NCI-H1436 (cell line): ENCODE results near the gene SPAST.
"Not testable (repeated sequence)": the region's sequence is repeated elsewhere in the genome, so short reads cannot be mapped to it uniquely, and the experiment has no call there.

Experiments used
- DNase-seq: peaks from one replicate; lab custom pipeline; 2025; lab: John Stamatoyannopoulos, UW

SPAST gene, protein sequence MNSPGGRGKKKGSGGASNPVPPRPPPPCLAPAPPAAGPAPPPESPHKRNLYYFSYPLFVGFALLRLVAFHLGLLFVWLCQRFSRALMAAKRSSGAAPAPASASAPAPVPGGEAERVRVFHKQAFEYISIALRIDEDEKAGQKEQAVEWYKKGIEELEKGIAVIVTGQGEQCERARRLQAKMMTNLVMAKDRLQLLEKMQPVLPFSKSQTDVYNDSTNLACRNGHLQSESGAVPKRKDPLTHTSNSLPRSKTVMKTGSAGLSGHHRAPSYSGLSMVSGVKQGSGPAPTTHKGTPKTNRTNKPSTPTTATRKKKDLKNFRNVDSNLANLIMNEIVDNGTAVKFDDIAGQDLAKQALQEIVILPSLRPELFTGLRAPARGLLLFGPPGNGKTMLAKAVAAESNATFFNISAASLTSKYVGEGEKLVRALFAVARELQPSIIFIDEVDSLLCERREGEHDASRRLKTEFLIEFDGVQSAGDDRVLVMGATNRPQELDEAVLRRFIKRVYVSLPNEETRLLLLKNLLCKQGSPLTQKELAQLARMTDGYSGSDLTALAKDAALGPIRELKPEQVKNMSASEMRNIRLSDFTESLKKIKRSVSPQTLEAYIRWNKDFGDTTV

GRCh38 chr2:32063310-32064020 lies at the start of gene SPAST:
SPAST (plus strand) TSS chr2:32063556; CDS start chr2:32063832, 276 bp downstream.
- DNase-seq, result peak; percentile 95

GRCh38 chr2:32018789-32019482 lies 44.4 kb upstream of the SPAST start:
- DNase-seq, result not testable (repeated sequence)

DNA sequence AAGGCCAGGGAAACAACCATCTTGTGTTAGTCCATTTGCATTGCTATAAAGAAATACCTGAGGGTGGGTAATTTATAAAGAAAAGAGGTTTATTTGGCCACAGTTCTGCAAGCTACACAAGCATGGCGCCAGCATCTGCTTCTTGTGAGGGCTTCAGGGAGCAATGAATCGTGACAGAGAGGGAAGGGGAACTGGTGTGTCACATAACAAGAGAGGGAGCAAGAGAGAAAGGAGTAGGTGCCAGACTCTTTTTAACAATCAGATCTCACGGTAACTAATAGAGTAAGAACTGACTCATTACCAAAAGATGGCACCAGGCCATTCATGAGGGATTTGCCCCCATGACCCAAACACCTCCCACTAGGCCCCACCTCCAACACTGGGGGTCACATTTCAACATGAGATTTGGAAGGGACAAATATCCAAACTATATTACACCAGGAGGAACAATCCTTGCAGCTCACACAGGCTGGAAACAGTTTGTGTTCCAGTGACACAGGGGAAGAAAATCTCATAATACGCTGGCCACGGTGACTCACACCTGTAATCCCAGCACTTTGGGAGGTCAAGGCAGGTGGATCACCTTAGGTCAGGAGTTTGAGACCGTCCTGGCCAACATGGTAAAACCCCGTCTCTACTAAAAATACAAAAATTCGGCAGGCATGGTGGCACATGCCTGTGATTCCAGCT lies 29.0 kb upstream of the SPAST start:
- not testable (repeated sequence) for DNase-seq

GRCh38 chr2:32039447-32040219 lies 23.7 kb upstream of the SPAST start, which contains the start of gene DPY30:
DPY30 (minus strand) TSS chr2:32039805; CDS start chr2:32039456, 349 bp downstream.
- peak; percentile 87 for DNase-seq

DNA sequence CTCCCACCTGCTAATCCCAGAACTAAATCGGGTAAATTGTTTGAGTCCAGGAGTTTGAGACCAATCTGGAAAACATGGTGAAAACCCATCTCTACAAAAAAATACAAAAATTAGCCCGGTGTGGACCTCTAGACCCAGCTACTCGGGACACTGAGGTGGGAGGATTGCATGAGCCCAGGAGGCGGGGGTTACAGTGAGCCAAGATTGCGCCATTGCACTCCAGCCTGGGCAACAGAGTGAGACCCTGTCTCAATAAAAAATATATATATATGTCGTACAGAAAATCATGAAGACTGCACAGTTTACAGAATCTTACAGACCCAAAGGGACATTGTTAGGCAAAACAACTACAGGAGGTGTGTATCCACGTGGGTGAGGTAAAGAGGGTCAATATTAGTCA lies 19.8 kb upstream of the SPAST start:
- no peak for DNase-seq

DNA sequence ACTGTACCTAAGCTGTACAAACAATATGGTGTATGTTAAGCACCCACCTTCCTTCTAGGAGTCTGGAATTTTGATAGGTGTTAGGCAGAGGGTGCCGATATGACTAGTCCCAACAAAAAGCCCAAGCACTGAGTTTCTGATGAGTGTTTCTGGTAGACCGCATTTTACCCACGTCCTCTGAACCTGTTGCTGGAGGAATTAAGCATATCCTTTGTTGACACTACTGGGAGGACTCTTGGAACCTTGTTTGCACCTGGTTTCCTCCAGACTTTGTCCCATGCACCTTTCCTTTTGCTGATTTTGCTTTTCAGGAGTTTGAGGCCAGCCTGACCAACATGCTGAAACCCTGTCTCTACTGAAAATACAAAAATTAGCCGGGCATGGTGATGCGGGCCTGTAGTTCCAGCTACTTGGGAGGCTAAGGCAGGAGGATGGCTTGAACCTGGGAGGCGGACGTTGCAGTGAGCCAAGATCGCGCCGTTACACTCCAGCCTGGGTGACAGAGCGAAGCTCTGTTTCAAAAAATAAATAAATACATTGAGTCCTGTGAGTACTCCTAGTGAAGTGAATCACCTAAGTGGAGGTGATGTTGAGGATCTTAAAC lies 11.4 kb upstream of the SPAST start:
- no peak for DNase-seq

DNA sequence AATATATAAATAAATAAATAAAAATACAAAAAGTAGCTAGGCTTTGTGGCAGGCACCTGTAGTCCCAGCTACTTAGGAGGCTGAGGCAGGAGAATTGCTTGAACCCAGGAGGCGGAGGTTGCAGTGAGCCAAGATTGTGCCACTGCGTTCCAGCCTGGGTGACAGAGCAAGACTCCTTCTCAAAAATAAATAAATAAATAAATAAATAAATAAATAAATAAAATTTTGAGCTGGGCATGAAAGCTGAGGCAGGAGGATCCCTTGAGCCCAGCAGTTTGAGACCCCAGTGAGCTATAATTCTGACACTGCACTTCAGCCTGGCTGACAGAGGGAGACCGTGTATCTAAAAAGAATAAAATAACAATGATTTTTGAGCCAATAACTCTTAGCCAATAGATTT lies 8.8 kb upstream of the SPAST start:
- not testable (repeated sequence) for DNase-seq

DNA sequence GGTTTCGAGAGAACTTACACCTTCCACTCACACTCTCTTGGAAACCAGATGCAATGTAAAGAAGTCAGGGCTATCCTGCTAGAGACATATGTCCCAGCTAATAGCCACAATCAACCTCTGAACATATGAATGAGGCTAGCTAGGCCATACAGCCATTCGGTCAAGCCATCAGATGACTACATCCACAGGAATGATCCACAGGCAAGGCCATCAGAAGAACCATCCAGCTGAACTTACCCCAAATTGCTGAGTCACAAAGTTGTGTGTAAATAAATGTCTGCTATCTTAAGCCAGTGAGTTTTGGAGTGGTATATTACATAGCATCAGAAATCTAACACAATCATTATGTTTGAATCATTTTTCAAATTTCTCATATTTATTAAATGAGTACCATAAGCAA lies 5.2 kb upstream of the SPAST start:
- DNase-seq, result no peak

- DNase-seq, result no peak
Observed at GRCh38 chr2:32060266-32060665, 3.1 kb upstream of the SPAST start.

- no peak for DNase-seq
Observed at GRCh38 chr2:32061430-32061829, 1.9 kb upstream of the SPAST start.

DNA sequence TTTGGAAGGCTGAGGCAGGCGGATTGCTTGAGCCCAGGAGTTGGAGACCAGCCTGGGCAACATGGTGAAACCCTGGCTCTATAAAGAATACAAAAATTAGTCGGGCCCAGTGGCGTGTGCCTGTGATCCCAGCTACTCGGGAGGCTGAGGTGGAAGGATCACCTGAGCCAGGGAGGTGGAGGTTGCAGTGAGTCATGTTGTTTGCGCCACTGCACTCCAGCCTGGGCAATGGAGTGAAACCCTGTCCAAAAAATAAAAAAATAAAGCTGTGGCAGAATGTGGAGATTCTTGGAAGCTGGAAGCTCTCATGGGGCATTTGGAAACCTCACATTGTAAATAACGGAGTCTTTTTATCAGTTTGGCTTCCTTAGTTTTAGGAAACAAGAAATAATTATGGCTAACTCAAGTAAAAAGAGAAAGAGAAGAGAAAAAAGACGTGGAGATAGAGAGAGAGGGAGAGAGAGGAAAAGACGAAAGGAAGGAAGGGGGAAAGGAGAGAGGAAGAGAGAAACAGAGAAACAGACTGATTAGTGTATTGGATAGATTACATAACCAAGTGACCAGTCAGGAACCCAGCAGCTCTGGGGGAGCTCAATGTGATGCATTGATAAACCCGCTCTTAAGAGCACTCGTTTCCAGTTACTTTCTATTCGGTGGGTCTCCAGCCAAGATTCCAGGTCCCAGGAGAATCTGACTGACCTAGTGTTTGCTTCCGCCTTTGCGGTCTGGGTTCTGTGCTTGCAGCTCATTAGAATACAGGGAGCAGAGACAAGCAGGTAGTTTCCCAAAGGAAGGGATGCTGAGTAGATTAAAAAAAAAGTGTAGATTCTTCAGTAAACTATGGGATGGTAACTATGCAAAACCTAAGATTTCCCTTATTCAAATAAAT lies 1.1 kb upstream of the SPAST start:
- no peak for DNase-seq

- no peak for DNase-seq
Observed at GRCh38 chr2:32064021-32064601, 755 bp downstream of the SPAST start.

- DNase-seq, result no peak
Observed at GRCh38 chr2:32064713-32065112, 1.4 kb downstream of the SPAST start.

DNA sequence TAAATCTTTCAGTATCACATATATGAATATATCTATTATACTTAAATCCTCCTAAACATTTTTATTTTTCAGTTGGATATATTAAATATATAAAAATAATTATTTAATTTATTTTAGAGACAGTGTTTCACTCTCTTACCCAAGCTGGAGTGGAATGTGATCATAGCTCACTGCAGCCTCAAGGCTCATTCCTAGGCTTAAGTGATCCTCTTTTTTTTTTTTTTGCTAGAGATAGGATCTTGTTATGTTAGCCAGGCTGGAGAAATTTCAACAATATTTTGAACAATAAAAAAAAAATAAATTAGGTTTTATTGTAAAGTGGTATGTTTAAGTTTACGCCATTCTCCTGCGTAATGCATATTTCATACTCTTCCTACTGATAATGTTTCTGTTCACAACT lies 4.2 kb downstream of the SPAST start:
- no peak for DNase-seq

GRCh38 chr2:32074134-32074506 lies 10.8 kb downstream of the SPAST start:
- no peak for DNase-seq

DNA sequence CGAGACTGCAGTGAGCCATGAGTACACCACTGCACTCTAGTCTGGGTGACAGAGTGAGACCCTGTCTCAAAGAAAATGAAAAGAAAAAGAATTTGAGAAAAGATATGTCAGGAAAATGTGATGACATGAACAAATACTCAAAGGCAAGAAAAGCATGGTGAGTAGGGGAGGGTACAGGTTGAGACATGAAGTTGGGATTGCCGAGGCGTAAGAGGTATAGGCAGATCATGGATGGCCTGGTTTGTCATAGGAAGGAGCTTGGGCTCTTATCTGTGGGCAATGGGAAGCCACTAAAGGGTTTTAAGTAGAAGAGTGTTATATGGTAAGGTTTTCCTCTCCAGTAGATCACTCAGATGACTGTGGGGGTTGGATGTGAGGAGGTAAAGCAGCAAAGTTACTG lies 32.3 kb downstream of the SPAST start:
- DNase-seq, result no peak

DNA sequence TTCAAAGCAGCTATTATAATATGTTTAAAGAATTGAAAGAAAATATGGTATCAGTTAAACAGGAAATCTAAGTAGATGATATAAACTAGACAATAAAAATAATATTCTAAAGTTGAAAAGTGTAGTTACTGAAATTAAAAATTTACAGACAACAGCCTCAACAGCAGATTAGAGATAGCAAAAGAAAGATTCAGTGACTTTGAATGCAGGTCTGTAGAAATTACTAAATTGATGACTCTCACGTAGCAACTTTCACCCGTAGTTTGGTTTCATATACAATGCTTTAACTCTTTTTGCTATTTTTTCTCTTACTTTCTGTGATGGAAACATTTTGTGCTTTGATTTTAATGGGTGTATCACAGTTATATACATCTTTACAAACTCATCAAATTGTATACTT lies 44.8 kb downstream of the SPAST start:
- no peak for DNase-seq

GRCh38 chr2:32118055-32118454 lies 54.7 kb downstream of the SPAST start:
- DNase-seq, result no peak

- DNase-seq, result no peak
Observed at GRCh38 chr2:32119161-32119560, 55.8 kb downstream of the SPAST start.
